ENCODE results near the gene ADIG.

Gene ADIG

DNA sequence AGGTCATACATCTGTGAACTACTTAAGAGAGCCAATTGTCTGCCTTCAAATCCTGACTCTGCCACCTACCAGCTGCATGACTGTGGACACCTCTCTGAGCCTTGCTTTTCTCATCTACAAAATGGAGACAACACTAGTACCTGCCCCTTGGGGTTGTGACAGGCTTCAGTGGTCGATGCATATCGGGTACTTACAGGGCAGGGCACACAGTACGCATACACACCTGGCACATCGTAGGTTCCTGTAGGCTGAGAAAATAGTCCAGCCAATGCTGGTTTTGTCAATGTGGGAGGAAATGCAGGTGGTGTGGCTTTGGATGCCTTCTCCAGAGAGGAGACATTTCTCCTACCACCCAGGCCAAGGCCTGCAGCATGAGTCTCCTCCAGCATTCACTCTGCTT is 2.3 kb downstream of the ADIG start:
- in situ Hi-C loops (cut with MboI; ENCODE audit: low pct_unique_long_range_greater_than_20kb, low sequenced_read_pairs, unreplicated experiment): no loop called here
- DNase-seq (ENCODE audit: low spot score): no peak
- TF ChIP-seq, protein P1, sequence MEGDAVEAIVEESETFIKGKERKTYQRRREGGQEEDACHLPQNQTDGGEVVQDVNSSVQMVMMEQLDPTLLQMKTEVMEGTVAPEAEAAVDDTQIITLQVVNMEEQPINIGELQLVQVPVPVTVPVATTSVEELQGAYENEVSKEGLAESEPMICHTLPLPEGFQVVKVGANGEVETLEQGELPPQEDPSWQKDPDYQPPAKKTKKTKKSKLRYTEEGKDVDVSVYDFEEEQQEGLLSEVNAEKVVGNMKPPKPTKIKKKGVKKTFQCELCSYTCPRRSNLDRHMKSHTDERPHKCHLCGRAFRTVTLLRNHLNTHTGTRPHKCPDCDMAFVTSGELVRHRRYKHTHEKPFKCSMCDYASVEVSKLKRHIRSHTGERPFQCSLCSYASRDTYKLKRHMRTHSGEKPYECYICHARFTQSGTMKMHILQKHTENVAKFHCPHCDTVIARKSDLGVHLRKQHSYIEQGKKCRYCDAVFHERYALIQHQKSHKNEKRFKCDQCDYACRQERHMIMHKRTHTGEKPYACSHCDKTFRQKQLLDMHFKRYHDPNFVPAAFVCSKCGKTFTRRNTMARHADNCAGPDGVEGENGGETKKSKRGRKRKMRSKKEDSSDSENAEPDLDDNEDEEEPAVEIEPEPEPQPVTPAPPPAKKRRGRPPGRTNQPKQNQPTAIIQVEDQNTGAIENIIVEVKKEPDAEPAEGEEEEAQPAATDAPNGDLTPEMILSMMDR (IDR thresholded peaks at IDR 0.05; ENCODE audit: extremely low read depth, insufficient read depth, missing control alignments): no peak

DNA sequence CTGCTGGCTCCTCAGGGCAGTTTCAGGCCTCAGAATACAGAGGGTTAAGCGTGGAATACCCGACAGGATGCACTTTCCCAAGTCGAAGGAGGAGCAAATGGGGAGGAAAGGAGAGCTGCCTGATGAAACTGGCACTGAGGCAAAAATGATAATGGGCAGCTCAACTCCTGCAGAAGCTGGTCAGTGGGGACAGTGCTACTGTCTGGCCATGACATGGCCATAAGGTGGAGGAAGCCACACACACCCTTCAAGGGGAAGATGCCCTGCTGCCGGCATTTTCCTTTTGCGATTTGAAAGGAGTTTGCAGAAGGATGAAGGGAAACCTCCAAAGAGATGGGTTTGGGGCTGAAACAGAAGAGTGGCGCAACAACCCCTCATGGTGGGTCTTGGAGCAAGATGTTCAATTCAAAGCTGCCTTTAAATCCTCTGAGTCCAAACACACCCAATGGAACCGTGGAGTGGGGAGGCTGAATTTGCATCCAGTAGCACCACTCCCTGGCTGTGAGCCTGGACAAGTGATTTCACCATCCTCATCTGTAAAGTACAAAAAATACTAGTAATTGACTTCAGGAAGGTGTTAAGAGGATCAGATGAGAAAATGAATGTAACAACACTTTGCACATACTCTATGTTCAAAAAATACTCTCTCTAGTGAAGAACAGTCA is 3.2 kb downstream of the ADIG start:
- no peak for DNase-seq (ENCODE audit: low spot score)
- in situ Hi-C loops (cut with MboI; ENCODE audit: low pct_unique_long_range_greater_than_20kb, low sequenced_read_pairs, unreplicated experiment): no loop called here
- TF ChIP-seq, protein P1 (IDR thresholded peaks at IDR 0.05; ENCODE audit: extremely low read depth, insufficient read depth, missing control alignments): no peak

DNA sequence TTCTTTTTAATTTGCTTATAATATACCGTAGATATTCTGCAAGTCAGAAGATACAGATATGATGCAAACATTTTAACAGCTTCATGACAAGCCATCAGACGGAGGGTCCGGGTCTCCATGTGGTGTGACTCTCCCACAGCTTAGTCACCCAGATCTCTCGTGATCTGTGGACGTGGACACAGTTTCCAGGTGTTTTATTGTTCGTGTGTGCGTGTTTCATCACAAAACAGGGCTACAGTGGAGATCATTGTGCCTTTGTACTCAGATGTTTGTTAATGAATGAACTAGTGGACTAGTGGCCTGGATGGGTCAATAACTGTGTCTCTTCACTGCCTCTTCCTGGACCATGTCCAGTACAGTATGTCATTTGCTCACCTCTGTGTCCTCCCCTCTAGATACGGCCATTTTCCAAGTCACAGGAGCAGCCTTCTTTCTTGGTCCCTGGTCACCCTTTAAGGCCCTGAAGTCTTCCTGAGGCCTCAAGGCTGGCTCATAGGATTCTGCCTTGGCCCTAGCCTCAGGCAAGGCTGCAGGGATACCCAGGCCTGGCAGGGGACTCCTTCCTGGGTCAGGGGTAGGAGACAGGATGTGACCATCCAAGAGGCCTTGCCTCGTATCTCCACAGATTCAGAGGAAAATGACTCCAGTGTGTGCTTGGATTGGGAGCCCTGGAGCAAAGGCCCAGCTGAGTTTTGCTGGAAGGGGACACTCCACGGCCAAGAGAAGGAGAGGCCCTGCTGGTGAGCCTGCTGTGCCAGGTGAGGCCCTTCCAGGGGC is 4.6 kb downstream of the ADIG start:
- DNase-seq (ENCODE audit: low spot score): no peak
- in situ Hi-C loops (cut with MboI; ENCODE audit: low pct_unique_long_range_greater_than_20kb, low sequenced_read_pairs, unreplicated experiment): no loop called here
- TF ChIP-seq, protein P1 (IDR thresholded peaks at IDR 0.05; ENCODE audit: extremely low read depth, insufficient read depth, missing control alignments): no peak

DNA sequence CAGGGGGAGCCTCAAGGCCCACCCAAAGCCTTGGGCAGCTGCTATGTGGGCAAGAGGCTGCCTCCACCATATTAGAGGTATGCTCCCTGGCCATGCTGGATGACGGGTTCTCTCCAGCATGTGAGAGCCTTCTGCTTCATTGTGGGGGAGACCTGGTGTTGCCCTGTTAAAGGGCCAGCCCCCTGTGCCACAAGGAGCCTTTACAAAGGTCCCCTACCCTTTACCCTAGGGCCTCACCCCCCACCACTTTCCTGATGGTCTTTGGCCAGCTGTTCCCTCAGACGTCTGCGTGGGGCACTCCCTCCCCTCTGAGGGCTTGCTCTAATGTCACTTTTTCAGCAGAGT is 5.2 kb downstream of the ADIG start:
- no peak for DNase-seq (ENCODE audit: low spot score)
- TF ChIP-seq, protein P1 (IDR thresholded peaks at IDR 0.05; ENCODE audit: extremely low read depth, insufficient read depth, missing control alignments): no peak
- in situ Hi-C loops (cut with MboI; ENCODE audit: low pct_unique_long_range_greater_than_20kb, low sequenced_read_pairs, unreplicated experiment): no loop called here

DNA sequence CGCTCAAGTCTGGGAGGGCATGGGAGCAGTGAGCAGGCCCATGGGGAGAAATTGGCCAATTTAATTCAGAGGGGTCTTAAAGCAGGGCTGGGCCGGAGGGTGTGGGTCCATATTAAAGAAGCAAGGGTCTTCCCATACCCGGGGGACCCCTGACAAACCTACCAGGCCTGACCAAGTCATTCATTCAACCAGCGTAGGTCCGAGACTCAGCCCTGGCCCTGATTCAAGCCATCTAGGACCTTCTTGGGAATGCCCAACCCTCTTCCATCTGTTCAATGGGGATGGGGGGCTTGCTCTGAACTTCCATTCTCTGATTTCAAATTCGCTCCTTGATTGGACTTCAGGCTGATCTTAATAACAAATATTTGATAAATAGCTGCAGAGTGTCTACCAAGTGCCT is 7.3 kb downstream of the ADIG start:
- in situ Hi-C loops (cut with MboI; ENCODE audit: low pct_unique_long_range_greater_than_20kb, low sequenced_read_pairs, unreplicated experiment): no loop called here

DNA sequence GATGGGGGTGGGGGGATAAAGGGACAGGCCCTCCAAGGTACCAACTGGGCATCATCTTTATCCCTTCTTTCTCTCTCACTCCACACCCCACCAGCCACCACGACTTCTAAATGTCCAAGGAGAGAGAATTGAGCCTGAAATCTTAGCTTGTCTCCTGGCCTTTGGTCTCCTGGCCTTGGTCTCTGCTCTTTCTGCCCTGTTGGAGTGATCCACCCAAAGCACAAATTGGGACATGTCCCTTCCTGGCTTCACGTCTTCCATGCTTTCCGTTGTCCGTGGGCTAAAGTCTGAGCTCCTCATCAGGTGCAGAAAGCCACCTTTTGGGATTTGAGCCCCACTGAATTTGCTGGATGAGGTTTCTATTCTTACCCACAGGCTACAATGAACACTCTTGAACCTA is 8.4 kb downstream of the ADIG start:
- DNase-seq (ENCODE audit: low spot score): no peak
- TF ChIP-seq, protein P1 (IDR thresholded peaks at IDR 0.05; ENCODE audit: extremely low read depth, insufficient read depth, missing control alignments): no peak
- in situ Hi-C loops (cut with MboI; ENCODE audit: low pct_unique_long_range_greater_than_20kb, low sequenced_read_pairs, unreplicated experiment): no loop called here

More for the DNA sequence above, 7.3 kb downstream of the ADIG start:
- no peak for DNase-seq (ENCODE audit: low spot score)
- TF ChIP-seq, protein P1 (IDR thresholded peaks at IDR 0.05; ENCODE audit: extremely low read depth, insufficient read depth, missing control alignments): no peak

All from GM13977 (cell line).